Measurements from ENCODE around the gene CDC34.

- TF ChIP-seq CTCF (IDR thresholded peaks at IDR 0.05; ENCODE audit: low read depth, low read length, poor library complexity, severe bottlenecking) (no peak), EZH2phosphoT487 (IDR thresholded peaks at IDR 0.05; ENCODE audit: borderline replicate concordance, low read length) (no peak)
Observed at GRCh38 chr19:590750-591098, 59.2 kb downstream of the CDC34 start.
